Left ventricle myocardium superior (tissue), 1 donor: ENCODE results near the gene ESR2. TPM values are rescaled to one million over a fixed set of nuclear protein-coding genes. Genes with fewer than 3 reads are reported as not detected.

Source experiments
- ATAC-seq: fragments of 200-7000 bp; cut with Tn5 transposase; one replicate; pipeline ENCODE4 v1.9.1; 2020; ENCODE audit warnings: mild to moderate bottlenecking, moderate library complexity
- DNase-seq: peaks from one replicate; pipeline ENCODE4 v3.0.0-alpha.2; 2020
- intact Hi-C: fragments of 100-400 bp; cut with micrococcal nuclease; formaldehyde crosslinking; loops from one replicate; pipeline ENCODE4 v1.11.0; 2022
- total RNA-seq: library from RNA; stranded (reverse); fragmentation: NEBNext Ultra II Directional; extraction: Animal tissue kit (Norgen Biotek cat#: 25700); gene quantifications from one replicate; pipeline ENCODE4 v1.2.1, GENCODE V29; 2021
- donor health status: DM: no; HTN: yes; CAD: no; lungs with severe emphysema.

The ESR2 gene
- total RNA-seq, 1 donor from 2014 or later: 0.47 TPM

DNA sequence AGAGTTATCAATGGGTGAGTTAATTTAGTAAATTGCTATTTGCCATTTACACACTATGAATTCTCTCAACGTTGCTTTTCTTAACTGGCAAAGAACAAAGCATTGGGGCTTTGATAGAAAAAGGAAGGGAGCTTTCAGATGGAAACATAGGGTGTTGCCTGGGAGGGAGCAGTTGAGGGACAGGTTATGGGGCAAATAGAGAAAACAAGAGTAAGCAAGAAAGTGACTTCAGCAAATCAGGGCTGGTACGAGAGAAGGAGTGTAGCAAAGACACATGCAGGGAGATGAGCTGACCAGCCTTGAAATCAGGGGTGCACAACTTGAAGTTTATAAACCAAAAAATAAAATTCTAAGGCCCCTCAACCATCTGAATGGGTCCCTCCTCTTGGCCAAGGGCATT lies 15.7 kb downstream of the ESR2 start:
- intact Hi-C loops: no loop called here

DNA sequence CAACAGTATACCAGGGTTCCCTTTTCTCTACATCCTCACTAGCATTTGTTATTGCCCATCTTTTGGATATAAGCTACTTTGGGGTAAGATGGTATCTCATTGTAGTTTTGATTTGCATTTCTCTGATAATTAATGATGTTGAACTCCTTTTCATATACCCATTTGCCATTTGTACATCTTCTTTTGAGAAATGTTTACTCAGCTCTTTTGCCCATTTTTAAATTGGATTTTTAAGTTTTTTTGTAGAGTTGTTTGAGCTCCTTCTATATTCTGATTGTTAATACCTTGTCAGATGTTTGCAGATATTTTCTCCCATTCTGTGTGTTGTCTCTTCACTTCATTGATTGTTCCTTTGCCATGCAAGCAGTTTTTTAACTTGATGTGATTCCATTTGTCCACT lies 22.2 kb downstream of the ESR2 start:
- intact Hi-C loops: no loop called here
- DNase-seq (no peak), ATAC-seq (no peak)

More for the DNA sequence above, 15.7 kb downstream of the ESR2 start:
- DNase-seq (no peak), ATAC-seq (no peak)

DNA sequence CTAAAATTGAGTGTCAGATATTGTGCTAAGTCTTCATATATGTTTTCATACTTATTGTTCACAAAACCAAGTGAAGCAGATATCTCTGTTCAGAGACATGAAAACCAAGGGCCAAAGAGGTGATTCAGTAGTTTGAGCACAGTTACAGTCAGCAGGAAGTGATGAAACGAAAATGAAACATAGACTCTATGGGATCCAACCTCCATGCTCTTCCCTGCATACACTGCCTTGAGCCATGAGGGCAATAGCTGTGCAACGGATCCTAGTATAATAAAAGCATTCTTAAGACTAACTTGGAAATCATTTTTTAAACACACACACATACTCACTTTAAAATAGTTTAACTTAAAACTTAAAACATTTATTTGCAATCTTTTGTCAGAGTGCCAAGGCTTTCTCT lies 27.9 kb downstream of the ESR2 start:
- ATAC-seq: no peak
- no peak for DNase-seq
- intact Hi-C loops: no loop called here

DNA sequence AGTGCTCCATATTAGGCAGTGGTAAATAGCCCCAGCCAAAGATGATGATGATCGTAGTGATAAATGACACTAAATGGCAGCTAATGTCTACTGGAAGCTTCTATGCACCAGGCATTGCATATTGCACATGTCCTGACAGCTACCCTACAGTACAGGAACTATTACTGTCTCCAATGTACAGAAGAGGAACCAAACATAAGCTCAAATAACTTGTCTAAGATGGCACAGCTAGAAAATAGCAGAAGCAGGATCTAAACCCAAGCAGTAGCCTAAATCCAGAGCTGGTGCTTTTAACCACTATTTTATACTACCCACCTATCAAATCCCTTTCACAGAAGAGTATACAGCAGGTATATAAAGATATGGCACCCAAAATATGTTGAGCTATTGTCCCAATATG lies 28.9 kb downstream of the ESR2 start:
- ATAC-seq (no peak), DNase-seq (no peak)
- intact Hi-C loops: no loop called here

DNA sequence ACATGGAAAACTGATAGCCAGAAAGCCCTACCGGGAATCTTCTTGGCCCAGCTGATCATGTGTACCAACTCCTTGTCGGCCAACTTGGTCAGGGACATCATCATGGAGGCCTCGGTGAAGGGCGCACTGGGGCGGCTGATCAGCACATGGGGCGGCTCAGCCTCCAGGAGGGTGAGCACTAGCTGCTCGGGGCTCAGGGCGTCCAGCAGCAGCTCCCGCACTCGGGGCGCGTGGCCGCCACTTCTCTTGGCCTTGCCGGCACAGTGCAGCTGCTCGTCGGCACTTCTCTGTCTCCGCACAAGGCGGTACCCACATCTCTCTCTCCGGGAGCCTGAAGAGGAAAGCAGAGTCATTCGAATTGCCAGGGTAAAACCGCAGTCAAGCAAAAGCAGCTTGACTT lies 33.8 kb downstream of the ESR2 start:
- ATAC-seq (no peak), DNase-seq (no peak)

DNA sequence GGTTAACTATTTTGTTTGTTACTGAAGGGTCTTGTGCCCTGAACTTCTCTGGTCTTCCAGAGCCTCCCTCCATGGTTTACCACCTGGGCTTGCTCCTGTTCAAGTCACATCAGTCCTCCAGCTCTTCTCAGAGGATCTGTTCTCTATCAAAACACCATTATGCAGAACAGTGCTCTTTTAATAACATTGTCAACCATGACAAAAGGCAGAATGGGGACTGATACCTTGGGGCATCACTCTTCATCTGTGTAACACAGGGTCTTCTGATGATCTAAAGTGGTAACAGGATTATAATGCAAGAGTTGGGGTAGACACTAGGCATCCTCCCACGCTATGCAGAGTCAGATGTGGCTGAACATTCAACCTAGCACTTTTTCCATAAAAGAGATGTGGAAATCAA lies 38.4 kb downstream of the ESR2 start:
- ATAC-seq: no peak
- DNase-seq: no peak
- intact Hi-C loops: no loop called here

More for the DNA sequence above, 33.8 kb downstream of the ESR2 start:
- intact Hi-C loops: no loop called here

DNA sequence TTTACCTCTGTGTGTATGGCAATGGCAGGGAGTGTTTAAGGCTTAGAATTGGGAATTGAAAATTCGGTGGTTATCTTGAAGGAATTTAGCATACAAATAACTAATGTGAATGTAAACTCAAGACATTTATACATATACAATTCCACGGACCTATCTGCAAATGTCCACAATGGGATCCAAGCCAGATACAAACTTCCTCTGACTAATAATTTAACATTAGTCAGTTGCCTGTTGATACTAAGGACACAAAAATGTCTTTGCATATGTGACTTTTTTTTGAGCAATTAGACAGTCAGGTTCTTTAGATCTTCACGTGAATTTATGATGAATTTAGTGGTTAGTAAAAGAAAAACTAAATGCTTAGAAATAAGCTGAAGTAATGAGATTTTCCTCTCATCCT lies 40.5 kb downstream of the ESR2 start:
- DNase-seq (no peak), ATAC-seq (no peak)
- intact Hi-C loops: no loop called here

DNA sequence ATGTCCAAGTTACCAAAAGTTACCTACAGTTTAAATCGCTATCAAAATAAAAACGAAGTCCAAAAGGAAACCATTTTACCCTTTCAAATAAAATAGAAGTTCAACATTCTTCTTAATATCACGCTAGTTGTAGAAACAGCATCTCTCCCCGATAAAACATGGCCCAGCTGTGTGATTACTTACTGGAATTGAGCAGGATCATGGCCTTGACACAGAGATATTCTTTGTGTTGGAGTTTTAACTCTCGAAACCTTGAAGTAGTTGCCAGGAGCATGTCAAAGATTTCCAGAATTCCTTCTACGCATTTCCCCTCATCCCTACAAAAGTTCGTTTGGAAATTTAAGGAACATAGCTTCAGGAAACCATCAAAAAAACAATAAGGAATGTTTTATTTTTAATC lies 44.8 kb downstream of the ESR2 start:
- intact Hi-C loops: no loop called here
- DNase-seq (no peak), ATAC-seq (no peak)

DNA sequence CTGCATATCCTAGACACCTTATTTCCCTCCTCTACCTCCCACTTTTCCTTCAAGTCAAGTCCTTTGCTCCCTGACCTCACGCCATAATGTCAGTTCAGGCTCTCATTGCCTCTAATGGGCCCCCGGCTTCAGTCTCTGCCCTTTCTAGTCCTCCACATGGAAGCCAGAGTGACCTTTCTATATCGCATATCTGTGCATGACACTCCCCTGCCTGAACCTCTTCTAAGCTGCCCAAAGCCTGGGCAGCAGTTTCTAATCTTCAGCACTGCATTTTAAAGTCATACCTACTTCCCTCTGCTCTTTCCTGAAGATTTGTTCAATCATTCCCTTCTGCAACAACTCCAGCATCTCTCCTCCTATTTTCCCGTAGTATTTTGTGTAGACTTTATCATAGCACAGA lies 45.5 kb downstream of the ESR2 start:
- DNase-seq (no peak), ATAC-seq (peak; percentile 51)
- intact Hi-C loops: no loop called here

DNA sequence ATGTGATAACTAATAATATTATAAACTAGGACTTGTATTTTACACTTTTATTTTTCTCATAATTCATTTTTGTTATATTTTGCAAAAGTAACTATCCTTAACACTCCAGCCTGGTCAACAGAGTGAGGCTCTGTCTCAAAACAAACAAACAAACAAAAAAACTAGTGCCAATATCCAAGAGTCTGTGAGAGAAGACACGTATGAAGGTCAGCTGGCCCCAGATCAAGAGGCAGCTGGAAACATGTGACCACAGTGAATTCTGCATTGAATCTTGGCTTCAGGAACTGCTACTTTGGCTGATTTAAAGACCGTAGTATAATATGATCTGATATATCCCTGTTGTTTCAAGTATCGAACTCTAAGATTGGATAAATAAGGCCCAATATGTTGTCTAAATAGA lies 47.0 kb downstream of the ESR2 start:
- DNase-seq: no peak
- intact Hi-C loops: no loop called here
- no peak for ATAC-seq

DNA sequence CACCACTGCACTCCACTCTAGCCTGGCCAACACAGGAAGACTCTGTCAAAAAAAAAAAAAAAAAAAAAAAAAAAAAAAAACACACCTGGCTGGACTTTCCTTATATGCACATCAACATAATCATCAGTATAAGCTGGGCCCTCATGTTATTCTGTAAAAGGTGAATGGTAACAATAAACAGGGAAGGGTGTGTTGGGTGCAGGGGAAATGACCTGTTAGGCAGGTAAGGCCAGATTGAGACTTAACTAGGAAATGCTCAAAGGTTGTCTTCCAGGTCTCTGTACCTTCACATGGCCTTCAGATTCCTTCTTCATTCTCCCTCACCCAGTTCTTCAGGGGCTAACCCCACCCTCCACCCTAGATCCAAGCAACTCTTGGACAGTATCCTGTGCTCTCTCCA lies 47.5 kb downstream of the ESR2 start:
- intact Hi-C loops: no loop called here
- DNase-seq (no peak), ATAC-seq (no peak)

DNA sequence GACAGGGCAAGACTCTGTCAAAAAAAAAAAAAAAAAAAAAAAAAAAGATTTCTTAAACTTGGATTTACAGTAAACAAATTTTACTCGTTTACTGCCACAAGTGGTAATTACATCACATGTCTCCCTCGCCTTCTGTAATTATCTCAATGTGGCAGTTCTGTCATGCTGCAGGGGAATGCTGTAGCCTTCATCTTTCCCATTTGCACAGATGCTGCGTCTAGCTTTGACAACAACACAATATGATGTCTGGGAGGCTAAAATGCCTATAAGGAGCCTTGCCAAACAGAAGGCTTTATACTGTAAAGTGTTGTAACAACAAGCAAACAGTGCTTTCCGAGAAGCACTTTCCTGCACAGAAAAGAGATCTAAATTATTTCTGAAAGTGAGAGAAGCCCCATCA lies 48.7 kb downstream of the ESR2 start:
- intact Hi-C loops: no loop called here
- DNase-seq (no peak), ATAC-seq (no peak)

DNA sequence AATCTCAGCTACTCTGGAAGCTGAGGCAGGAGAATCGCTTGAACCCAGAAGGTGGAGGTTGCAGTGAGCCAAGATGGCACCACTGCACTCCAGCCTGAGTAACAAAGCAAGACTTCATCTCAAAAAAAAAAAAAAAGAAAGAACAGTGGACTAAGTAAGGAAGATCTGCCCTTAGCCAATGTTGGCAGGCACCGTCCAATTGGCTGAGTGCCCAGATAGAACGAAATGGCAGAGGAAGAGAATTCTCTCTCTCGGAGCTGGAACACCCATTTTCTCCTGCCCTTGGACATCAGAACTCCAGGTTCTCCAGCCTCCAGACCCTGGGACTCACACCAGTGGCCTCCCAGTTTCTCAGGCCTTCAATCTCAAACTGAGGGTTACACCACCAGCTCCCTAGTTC lies 49.9 kb downstream of the ESR2 start:
- intact Hi-C loops: no loop called here
- ATAC-seq (peak; percentile 45), DNase-seq (peak; percentile 58)

DNA sequence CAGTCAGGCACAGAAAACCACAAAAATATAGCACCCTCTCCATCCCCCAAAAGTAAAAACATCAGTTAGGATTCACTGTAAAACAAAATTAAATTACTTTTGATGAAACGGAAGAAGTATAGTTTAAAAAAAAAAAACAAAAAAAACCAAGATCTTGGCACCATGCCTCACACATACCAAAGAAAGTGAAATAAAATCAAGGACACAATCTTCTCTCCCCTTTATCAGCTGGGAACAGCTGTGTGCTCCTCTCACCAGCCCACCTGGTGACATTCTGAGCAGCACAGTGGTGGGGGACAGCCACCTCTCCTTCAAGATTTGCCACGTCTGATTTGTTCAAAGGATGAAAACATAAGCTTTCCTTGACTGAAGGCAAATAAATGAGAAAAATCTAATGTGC lies 55.5 kb downstream of the ESR2 start:
- intact Hi-C loops: no loop called here
- DNase-seq: no peak
- ATAC-seq: no peak

DNA sequence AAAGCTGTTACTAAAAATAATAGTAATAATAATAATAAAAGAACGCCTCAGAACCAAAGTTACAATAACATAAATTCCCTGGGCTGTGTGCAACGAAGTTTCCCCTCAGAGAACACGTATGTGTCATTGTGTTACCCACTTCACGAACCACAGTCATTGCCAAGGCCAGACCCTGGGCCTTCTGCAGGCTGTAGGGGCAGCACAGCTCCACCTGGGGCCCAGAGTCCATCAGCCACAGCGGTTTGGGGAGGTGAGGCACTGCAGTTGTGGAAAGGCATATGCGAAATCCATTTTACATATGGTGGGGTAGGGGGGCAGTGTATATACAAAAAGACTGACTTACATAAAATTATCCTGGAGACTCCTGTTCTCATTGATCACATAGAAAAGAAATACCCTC lies 56.1 kb downstream of the ESR2 start:
- intact Hi-C loops: no loop called here
- ATAC-seq: no peak
- no peak for DNase-seq

DNA sequence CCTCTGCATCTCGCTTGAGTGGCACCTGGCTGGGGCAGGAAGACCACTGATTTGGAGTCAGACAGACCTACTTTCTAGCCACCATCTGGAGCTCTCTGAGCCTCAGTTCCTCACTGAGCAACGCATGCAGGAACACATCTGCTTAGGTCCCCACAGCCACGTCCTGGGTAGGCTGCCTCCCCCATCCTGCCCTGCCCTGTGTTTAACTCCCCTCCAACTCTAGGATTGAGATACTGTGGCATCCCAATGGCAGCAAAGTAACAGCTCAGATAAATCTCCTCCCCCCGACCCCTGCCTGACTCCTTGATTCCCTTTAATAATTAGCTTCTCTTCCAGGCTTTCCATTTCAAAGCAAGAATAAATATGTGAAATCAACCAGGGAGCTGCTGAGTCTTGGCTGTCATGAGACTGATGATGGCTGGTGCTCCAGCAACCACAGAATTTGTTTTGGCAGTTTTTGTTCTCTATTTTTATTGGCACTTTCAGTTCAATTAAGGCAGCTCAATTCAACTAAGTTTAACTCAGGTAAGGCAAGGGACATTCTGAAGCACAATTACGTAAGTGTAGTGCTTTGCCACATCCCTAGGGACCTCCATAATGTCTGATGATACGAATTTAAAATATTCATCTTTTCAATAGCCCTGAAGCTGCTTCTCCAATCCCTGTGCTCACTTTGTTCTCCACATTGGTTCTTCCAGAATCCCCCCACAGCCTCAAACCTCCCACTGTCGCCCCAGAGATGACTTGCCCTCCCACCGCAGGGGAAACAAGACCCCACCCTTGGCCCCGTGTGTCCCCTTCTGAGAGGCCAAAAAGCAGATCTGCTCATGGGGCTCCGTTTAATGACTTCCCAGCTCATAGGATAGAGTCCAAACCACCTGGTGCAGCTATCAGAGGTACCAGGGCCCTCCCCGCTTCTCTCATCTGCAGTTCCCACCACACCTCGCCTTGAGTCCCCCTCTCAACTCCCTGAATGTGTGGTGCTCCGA lies 58.2 kb downstream of the ESR2 start:
- intact Hi-C loops: no loop called here
- DNase-seq (no peak), ATAC-seq (no peak)

DNA sequence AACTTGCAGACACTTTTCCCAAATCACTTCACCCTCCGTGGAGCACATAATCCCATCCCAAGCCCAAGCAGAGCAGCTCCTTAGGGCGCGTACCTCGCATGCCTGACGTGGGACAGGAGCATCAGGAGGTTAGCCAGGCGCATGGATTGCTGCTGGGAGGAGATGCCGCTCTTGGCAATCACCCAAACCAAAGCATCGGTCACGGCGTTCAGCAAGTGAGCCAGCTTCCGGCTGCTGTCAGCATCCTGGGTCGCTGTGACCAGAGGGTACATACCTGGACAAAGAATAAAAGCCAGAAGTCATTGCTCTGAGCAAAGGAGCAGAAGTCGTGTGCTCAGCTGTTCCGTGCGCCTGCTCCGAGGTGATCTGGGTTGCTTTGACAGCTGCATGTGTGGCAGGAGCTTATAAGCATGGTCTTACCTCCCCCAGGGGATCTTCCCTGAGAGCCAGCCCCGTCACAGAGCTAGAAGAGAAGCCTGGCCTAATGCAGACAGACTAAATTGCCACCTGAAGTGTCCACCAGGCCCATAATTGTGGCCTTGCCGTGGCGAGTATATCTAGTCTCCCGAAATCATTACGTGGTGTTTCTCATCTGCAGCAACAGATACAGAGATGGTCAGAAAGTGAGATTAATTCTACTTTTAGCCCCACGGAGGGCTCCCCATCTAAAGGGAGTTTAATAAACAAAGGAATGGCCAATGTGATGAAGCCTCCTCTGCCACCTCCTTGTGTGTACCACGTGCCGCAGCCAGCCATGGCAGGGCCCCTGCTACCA lies 59.1 kb downstream of the ESR2 start:
- DNase-seq (no peak), ATAC-seq (no peak)
- intact Hi-C loops: no loop called here

DNA sequence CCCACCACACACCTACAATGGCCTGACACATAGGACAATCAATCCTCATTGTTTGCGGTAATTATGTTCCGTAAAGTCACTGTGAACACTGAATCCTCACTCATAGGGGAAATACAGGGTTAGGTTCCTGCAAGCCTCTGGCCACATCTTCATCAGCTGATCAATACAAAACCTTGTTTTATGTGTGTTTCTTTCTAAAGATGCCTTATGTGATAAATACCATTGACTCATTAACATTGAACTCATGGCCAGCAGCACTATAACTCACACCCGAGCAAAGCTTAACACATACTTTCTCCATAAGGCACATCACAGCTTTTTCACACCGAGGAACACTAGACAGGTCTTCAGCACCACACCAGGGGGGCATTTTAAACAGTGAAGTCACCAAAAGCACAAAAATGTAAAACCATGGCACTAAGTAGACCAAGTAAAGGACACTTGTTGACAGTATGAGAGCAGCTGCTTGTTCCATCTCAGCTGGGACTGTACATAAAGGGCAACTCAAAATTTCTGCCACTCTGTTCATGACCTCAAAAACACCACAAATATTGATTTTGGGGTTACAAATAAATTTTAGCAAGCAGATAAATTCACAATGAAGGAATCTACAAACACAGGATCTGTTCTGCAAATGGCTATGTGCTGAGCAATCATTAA lies 60.5 kb downstream of the ESR2 start:
- ATAC-seq (no peak), DNase-seq (no peak)
- intact Hi-C loops: no loop called here

DNA sequence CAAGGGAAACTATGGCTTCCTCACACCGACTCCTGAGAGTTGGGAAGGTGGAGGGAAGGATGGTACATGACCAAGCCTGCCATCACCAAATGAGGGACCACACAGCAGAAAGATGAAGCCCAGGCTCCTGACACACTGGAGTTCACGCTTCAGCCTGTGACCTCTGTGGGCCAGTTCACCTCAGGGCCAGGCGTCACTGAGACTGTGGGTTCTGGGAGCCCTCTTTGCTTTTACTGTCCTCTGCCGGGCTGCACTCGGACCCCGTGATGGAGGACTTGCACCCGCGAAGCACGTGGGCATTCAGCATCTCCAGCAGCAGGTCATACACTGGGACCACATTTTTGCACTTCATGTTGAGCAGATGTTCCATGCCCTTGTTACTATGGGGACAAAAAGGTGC lies 61.2 kb downstream of the ESR2 start:
- intact Hi-C loops: no loop called here
- DNase-seq: no peak
- ATAC-seq: peak; percentile 11
